Lung (tissue), 12 donors: ENCODE measurements around the gene CHMP5. TPM values are rescaled to one million over a fixed set of nuclear protein-coding genes. Genes with fewer than 3 reads are reported as not detected.

Source experiments
- ATAC-seq: fragments of 200-7000 bp; cut with Tn5 transposase; one replicate; pipeline ENCODE4 v1.9.1; 2020; ENCODE audit warnings: moderate number of reproducible peaks; ENCODE audit not compliant: insufficient read depth, low FRiP score
- DNase-seq, 3 donors: peaks; one replicate each; pipeline ENCODE4 v3.0.0-alpha.2; 2013 to 2017
- H3K27ac ChIP-seq, 2 donors: one replicate each; pipeline ENCODE4 v1.5.1; 2013; ENCODE audit warnings: mild to moderate bottlenecking in 2 of 2, moderate library complexity in 2 of 2, control low read depth in 1 of 2, inconsistent platforms in 1 of 2, low read depth in 1 of 2, low read length in 1 of 2
- H3K27me3 ChIP-seq, 3 donors: one replicate each; pipeline ENCODE4 v1.5.1; 2013; ENCODE audit warnings: low read length in 2 of 3; ENCODE audit not compliant: control insufficient read depth in 3 of 3, insufficient read depth in 3 of 3
- H3K36me3 ChIP-seq, 4 donors: one replicate each; pipeline ENCODE4 v1.5.1; 2013; ENCODE audit warnings: low read length in 4 of 4, mild to moderate bottlenecking in 1 of 4, moderate library complexity in 1 of 4; ENCODE audit not compliant: control insufficient read depth in 4 of 4, insufficient read depth in 4 of 4
- H3K4me1 ChIP-seq, 5 donors: one replicate each; pipeline ENCODE4 v1.5.1; 2013; ENCODE audit warnings: low read length in 5 of 5, mild to moderate bottlenecking in 2 of 5, moderate library complexity in 1 of 5; ENCODE audit not compliant: control insufficient read depth in 5 of 5, insufficient read depth in 5 of 5
- H3K4me3 ChIP-seq: one replicate; pipeline ENCODE4 v1.5.1; 2013; ENCODE audit warnings: mild to moderate bottlenecking, control low read depth, moderate library complexity
- H3K9ac ChIP-seq, 2 donors: one replicate each; pipeline ENCODE4 v1.5.1; 2013; ENCODE audit warnings: low read length in 2 of 2, control low read depth in 1 of 2; ENCODE audit not compliant: insufficient read depth in 1 of 2
- H3K9me3 ChIP-seq, 4 donors: one replicate each; pipeline ENCODE4 v1.5.1; 2013; ENCODE audit warnings: low read length in 3 of 4, mild to moderate bottlenecking in 1 of 4, moderate library complexity in 1 of 4; ENCODE audit not compliant: control insufficient read depth in 4 of 4, insufficient read depth in 3 of 4
- WGBS, 2 donors: extraction: QIAGEN DNeasy Blood & Tissue Kit; methylation state at CpG; one replicate each; pipeline ENCODE4 v1.1.7; 2013; 5-methylcytosine and 5-hydroxymethylcytosine counted together
- polyA plus RNA-seq, 2 donors: library from polyadenylated mRNA; stranded (reverse); fragments of 200-250 nt; gene quantifications; one replicate each; pipeline ENCODE4 v1.2.1, GENCODE V29; 2013
- total RNA-seq, 2 donors: library from RNA; depleted of rRNA in 1 of 2; stranded (reverse); fragments of >200 nt in 1 of 2; gene quantifications; one replicate each; pipeline ENCODE4 v1.2.1, GENCODE V29; 2014 to 2021
- TF ChIP-seq, protein P1 (sequence below): IDR thresholded peaks from 2 replicates; pipeline ENCODE4 v1.5.1; 2012; ENCODE audit warnings: mild to moderate bottlenecking; ENCODE audit errors: control extremely low read depth, extremely low read depth
- donor health status: control.
- donor health status: control.
- donor health status: Bipolar disorder and iron deficiency.
- donor health status: healthy.
- donor health status: DM: yes; HTN: yes; CAD: no.

Gene CHMP5
- total and polyA plus RNA-seq, 4 donors = 52.3 to 87.5 (median 62.2) TPM

- Histone ChIP-seq H3K9me3 (no peaks in the 10 kb centered on the region), H3K4me1 (no peaks in the 10 kb centered on the region), H3K9ac (no peak overlapping the region), H3K27ac (no peak overlapping the region), H3K36me3 (peaks cover 22 to 68% (median 50%) of the 10 kb centered on the region in 4 donors), H3K27me3 (no peaks in the 10 kb centered on the region), H3K4me3 (no peak overlapping the region)
- ATAC-seq (no peak), DNase-seq (no peak)
- TF ChIP-seq, protein P1, sequence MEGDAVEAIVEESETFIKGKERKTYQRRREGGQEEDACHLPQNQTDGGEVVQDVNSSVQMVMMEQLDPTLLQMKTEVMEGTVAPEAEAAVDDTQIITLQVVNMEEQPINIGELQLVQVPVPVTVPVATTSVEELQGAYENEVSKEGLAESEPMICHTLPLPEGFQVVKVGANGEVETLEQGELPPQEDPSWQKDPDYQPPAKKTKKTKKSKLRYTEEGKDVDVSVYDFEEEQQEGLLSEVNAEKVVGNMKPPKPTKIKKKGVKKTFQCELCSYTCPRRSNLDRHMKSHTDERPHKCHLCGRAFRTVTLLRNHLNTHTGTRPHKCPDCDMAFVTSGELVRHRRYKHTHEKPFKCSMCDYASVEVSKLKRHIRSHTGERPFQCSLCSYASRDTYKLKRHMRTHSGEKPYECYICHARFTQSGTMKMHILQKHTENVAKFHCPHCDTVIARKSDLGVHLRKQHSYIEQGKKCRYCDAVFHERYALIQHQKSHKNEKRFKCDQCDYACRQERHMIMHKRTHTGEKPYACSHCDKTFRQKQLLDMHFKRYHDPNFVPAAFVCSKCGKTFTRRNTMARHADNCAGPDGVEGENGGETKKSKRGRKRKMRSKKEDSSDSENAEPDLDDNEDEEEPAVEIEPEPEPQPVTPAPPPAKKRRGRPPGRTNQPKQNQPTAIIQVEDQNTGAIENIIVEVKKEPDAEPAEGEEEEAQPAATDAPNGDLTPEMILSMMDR = no peak
- 91 to 96% methylated on average over 2 of the region's 2 CpGs for WGBS, 2 donors
Observed at GRCh38 chr9:33256236-33256635, 8.6 kb upstream of the CHMP5 start.

GRCh38 chr9:33257276-33257675 is 7.6 kb upstream of the CHMP5 start:
- H3K4me1 ChIP-seq = no peaks in the 10 kb centered on the region
- H3K9ac ChIP-seq = no peak overlapping the region
- H3K27me3 ChIP-seq = no peaks in the 10 kb centered on the region
- no peaks in the 10 kb centered on the region for H3K9me3 ChIP-seq
- ATAC-seq = no peak
- H3K36me3 ChIP-seq = peaks cover 22 to 74% (median 51%) of the 10 kb centered on the region in 4 donors
- no peak overlapping the region for H3K27ac ChIP-seq
- no peak for DNase-seq
- 87 to 90% methylated on average over 4 of the region's 4 CpGs for WGBS, 2 donors
- TF ChIP-seq, protein P1 = no peak
- no peak overlapping the region for H3K4me3 ChIP-seq

GRCh38 chr9:33260372-33260771 is 4.5 kb upstream of the CHMP5 start:
- Histone ChIP-seq H3K9me3 (no peaks in the 10 kb centered on the region), H3K9ac (no peak overlapping the region), H3K36me3 (peaks cover 14 to 49% (median 37%) of the 10 kb centered on the region in 4 donors), H3K27ac (no peak overlapping the region), H3K4me3 (no peak overlapping the region), H3K4me1 (peaks cover 2 to 12% (median 4%) of the 10 kb centered on the region in 5 donors), H3K27me3 (no peaks in the 10 kb centered on the region)
- DNase-seq (no peak), ATAC-seq (no peak)
- TF ChIP-seq, protein P1 = no peak
- 86 to 93% methylated on average over 1 of the region's 1 CpG for WGBS, 2 donors
